Nephron progenitor cell (in vitro differentiated cells): ENCODE measurements around the gene TRABD2B.

ENCODE experiments used
- DNase-seq: peaks from one replicate; pipeline ENCODE4 v3.0.0; 2021
- H3K27ac Mint-ChIP-seq: 2 replicates; pipeline ENCODE4 v1.8.0; 2021; ENCODE audit warnings: mild to moderate bottlenecking, moderate library complexity, mixed read lengths
- H3K27me3 Mint-ChIP-seq: 2 replicates; pipeline ENCODE4 v1.8.0; 2021; ENCODE audit warnings: mild to moderate bottlenecking, low read depth, mixed read lengths; ENCODE audit not compliant: poor library complexity
- H3K36me3 Mint-ChIP-seq: 2 replicates; pipeline ENCODE4 v1.8.0; 2021; ENCODE audit warnings: low read depth, mixed read lengths
- H3K4me1 Mint-ChIP-seq: 2 replicates; pipeline ENCODE4 v1.8.0; 2021; ENCODE audit warnings: mixed read lengths
- H3K4me3 Mint-ChIP-seq: 2 replicates; pipeline ENCODE4 v1.8.0; 2021; ENCODE audit warnings: mild to moderate bottlenecking, moderate library complexity, mixed read lengths
- H3K9me3 Mint-ChIP-seq: 2 replicates; pipeline ENCODE4 v1.8.0; 2021; ENCODE audit warnings: mild to moderate bottlenecking, moderate library complexity, mixed read lengths
- TF ChIP-seq, protein P1 (sequence below): fragments of 200-600 bp; sonication (generic); IDR thresholded peaks from 2 replicates; pipeline ENCODE4 v1.5.0; 2021; ENCODE audit warnings: antibody characterized with exemption

Gene TRABD2B

DNA sequence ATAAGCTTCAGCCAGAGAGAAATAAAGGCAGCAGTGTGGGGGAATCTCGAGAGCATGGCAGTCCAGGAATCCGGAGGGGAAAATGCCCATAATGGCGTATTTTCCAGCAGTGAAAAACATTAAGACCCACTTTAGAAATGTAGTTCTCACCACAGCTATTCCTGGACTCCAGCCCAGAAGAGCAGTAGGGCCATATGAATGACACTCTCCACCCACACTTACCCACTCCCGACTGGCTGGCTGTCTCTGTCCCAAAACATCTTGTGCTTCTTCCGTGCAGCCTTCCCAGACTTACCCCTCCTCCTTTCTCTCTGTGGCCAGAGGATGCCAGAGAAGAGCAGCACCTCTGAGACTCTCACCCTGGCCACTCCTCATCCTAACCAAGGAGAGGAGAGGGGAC, 56.4 kb downstream of the TRABD2B start:
- Mint-ChIP-seq H3K27ac (no peak overlapping the region), H3K9me3 (no peaks in the 10 kb centered on the region), H3K4me1 (no peaks in the 10 kb centered on the region), H3K36me3 (peaks cover 5% of the 10 kb centered on the region), H3K27me3 (peaks cover 21% of the 10 kb centered on the region), H3K4me3 (no peak overlapping the region)
- TF ChIP-seq, protein P1, sequence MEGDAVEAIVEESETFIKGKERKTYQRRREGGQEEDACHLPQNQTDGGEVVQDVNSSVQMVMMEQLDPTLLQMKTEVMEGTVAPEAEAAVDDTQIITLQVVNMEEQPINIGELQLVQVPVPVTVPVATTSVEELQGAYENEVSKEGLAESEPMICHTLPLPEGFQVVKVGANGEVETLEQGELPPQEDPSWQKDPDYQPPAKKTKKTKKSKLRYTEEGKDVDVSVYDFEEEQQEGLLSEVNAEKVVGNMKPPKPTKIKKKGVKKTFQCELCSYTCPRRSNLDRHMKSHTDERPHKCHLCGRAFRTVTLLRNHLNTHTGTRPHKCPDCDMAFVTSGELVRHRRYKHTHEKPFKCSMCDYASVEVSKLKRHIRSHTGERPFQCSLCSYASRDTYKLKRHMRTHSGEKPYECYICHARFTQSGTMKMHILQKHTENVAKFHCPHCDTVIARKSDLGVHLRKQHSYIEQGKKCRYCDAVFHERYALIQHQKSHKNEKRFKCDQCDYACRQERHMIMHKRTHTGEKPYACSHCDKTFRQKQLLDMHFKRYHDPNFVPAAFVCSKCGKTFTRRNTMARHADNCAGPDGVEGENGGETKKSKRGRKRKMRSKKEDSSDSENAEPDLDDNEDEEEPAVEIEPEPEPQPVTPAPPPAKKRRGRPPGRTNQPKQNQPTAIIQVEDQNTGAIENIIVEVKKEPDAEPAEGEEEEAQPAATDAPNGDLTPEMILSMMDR = no peak
- DNase-seq = no peak

DNA sequence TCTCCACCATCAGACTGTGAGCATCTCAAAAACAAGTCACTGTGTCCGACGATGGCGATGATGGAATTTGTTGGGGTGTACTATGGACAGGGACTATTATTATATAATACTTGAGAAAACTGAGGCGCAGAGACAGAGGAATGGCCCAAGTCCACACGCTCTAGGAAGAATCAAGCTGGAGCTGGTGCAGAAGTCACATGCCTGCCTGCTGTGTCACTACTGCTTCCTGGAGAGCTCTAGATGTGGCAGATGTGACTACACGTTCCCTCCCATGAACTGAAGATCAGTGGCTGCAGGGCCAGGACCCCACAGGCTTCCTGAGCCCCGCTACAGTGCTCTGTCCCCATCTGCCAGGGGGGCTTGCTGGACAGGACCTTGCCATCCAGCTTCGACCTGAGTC, 56.9 kb downstream of the TRABD2B start:
- no peak overlapping the region for H3K4me3 Mint-ChIP-seq
- H3K36me3 Mint-ChIP-seq = peaks cover 5% of the 10 kb centered on the region
- TF ChIP-seq, protein P1 = no peak
- H3K27me3 Mint-ChIP-seq = peaks cover 21% of the 10 kb centered on the region
- no peak for DNase-seq
- peaks cover 3% of the 10 kb centered on the region for H3K4me1 Mint-ChIP-seq
- no peak overlapping the region for H3K27ac Mint-ChIP-seq
- H3K9me3 Mint-ChIP-seq = no peaks in the 10 kb centered on the region

DNA sequence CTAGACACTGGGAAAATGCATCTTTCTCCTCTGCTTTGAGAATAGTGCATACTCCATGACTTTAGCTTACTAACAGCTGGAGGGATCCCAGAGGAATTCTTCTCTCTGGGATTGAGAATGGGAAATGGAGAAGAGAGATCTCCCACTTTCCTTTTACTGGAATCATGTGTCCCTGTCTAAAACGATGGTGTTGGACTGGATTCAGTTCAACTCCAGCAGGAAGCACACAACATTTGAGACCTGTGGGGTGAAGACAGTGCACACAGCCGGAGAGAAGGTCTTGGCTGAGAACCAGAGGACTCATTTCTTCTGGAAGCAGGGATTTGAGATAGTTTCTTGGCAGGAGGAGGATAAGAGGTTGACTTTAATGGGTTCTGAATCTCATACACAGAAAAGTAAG, 58.7 kb downstream of the TRABD2B start:
- H3K4me1 Mint-ChIP-seq = peaks cover 20% of the 10 kb centered on the region
- H3K27ac Mint-ChIP-seq = no peak overlapping the region
- H3K4me3 Mint-ChIP-seq = no peak overlapping the region
- peaks cover 5% of the 10 kb centered on the region for H3K36me3 Mint-ChIP-seq
- no peaks in the 10 kb centered on the region for H3K9me3 Mint-ChIP-seq
- no peak for DNase-seq
- H3K27me3 Mint-ChIP-seq = peaks cover 13% of the 10 kb centered on the region
- TF ChIP-seq, protein P1 = no peak

DNA sequence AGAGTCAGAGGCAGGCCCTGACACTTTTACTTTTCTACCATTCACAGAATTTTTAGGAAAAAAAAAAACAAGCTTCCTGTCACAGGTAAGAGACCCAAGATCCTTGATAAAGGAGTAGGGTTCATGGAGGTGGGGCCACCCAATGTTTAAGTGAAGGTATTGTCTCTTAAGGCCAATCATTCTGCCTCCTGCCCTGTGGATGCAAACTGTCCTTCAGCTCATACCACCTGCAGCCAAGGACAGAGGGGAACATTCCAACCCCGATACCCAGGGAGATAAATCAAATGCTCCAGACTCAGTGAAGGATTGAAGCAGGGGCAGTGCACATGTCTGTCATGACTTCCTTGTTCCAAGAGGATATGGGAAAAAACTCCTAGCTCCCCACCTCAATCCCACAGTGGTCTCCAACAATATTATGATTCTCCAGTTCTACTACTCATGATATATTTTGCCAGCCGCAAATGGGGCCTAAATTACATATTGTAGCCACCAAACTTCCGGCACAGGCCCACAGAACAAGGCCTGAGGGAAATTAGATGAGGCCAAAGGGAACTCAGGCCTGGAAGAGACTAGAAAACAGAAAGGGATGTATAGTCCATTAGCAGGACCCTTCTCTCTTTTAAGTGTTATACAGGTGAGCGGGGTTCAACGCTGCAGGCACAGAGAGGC, 59.5 kb downstream of the TRABD2B start:
- Mint-ChIP-seq H3K27ac (no peak overlapping the region), H3K4me1 (peaks cover 24% of the 10 kb centered on the region), H3K36me3 (peaks cover 5% of the 10 kb centered on the region), H3K27me3 (peaks cover 9% of the 10 kb centered on the region), H3K9me3 (no peaks in the 10 kb centered on the region), H3K4me3 (no peak overlapping the region)
- TF ChIP-seq, protein P1 = no peak
- no peak for DNase-seq

DNA sequence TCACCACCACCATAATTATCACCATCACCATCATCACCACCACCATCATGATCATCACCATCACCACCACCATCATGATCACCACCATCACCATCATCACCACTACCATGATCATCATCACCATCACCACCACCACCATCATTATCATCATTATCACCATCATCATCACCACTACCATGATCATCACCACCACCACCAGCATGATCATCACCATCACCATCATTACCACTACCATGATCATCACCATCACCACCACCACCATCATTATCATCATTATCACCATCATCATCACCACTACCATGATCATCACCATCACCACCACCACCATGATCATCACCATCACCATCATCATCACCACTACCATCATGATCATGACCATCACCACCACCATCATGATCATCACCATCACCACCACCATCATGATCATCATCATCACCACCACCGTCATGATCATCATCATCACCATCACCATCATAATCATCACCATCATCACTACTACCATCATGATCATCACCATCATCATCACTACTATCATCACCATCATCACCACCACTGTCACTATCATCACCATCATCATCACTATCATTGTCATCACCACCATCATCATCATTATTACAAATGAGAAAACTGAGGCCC, 60.2 kb downstream of the TRABD2B start:
- no peak overlapping the region for H3K4me3 Mint-ChIP-seq
- no peaks in the 10 kb centered on the region for H3K9me3 Mint-ChIP-seq
- peaks cover 29% of the 10 kb centered on the region for H3K4me1 Mint-ChIP-seq
- TF ChIP-seq, protein P1 = no peak
- H3K27me3 Mint-ChIP-seq = peaks cover 9% of the 10 kb centered on the region
- peaks cover 5% of the 10 kb centered on the region for H3K36me3 Mint-ChIP-seq
- no peak for DNase-seq
- H3K27ac Mint-ChIP-seq = no peak overlapping the region

DNA sequence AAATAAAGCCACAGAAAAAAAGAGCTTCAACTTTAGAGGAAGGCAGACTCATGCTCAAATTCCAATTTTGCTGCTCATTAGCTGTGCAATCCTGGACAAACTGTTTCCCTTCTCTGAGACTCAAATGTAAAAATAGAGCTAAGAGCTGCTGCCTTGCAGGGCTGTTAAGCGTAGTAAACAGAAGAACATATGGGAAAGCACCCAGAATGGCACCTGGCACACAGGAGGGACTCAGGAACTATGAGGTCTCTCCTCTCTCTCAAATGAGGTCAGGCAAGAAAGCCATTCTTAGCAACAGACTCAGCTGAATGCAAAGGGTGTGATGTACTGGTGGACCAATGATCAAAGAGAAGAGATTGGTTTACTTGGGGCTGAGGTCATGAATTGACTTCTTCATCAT, 61.3 kb downstream of the TRABD2B start:
- DNase-seq = no peak
- Mint-ChIP-seq H3K27me3 (peaks cover 11% of the 10 kb centered on the region), H3K4me3 (no peak overlapping the region), H3K9me3 (no peaks in the 10 kb centered on the region), H3K4me1 (peaks cover 37% of the 10 kb centered on the region), H3K27ac (no peak overlapping the region), H3K36me3 (peaks cover 5% of the 10 kb centered on the region)
- TF ChIP-seq, protein P1 = no peak
